GM23248 (cell line): ENCODE data around the gene NDUFS5.

ENCODE experiments used
- EZH2 ChIP-seq: fragments of 200-600 bp; sonication (generic); IDR thresholded peaks from 2 replicates; pipeline ENCODE4 v1.6.1; 2018; ENCODE audit warnings: antibody characterized with exemption, mild to moderate bottlenecking; ENCODE audit not compliant: insufficient read depth, poor library complexity, severe bottlenecking
- EZH2phosphoT487 ChIP-seq: fragments of 200-600 bp; sonication (generic); IDR thresholded peaks from 2 replicates; pipeline ENCODE4 v1.6.1; 2018; ENCODE audit warnings: antibody characterized with exemption, moderate library complexity, mild to moderate bottlenecking, low read depth; ENCODE audit not compliant: insufficient read depth

DNA sequence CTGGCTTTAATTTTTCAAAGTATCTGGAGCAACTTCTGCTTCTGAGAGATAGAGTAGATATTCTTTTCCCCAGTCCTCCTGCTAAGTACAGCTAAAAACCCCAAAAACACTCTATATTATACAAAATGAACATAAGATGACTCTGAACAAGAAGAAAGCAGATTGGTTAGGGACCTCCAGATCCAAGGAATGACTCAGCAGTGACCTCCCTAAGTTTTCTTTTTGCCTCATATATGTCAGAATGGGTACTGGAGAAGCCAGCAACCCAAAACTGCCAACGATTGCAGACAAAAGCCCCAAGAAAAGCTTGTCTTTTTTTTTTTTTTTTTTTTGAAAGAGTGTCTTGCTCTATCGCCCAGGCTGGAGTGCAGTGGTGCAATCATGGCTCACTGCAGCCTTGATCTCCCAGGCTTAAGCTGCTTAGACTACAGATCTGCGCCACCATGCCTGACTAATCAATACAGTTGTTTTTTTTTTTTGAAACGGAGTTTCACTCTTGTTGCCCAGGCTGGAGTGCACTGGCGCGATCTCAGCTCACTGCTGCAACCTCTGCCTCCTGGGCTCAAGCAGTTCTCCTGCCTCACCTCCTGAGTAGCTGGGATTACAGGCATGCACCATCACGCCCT, 22.7 kb downstream of the NDUFS5 start:
- no peak for TF ChIP-seq EZH2
- no peak for TF ChIP-seq EZH2phosphoT487
